Fibroblast of lung (primary cell): ENCODE data around the gene TENT5C.

Source experiments
- CTCF ChIP-seq, 2 donors: IDR thresholded peaks in 1 of 2; conservative IDR thresholded peaks in 1 of 2; 1 replicate in 1 of 2; 2 replicates in 1 of 2; pipeline ENCODE4 v1.5.1; 2011 to 2012; ENCODE audit warnings: low read length in 2 of 2, control low read depth in 1 of 2, inconsistent platforms in 1 of 2, low read depth in 1 of 2, mild to moderate bottlenecking in 1 of 2
- EZH2 ChIP-seq: IDR thresholded peaks from 2 replicates; pipeline ENCODE4 v1.5.1; 2012; ENCODE audit warnings: low read length, control low read depth, mild to moderate bottlenecking; ENCODE audit errors: missing control alignments

- no peak for TF ChIP-seq EZH2
- no peak for TF ChIP-seq CTCF (conservative IDR thresholded peaks at IDR 0.05 in 1 of 2, IDR thresholded peaks at IDR 0.05 in 1 of 2; ENCODE audit: low read depth in 1 of 2, low read length in 2 of 2)
These were observed 13.7 kb upstream of the TENT5C start for GRCh38 chr1:117592155-117592554.
